WI38 (cell line): ENCODE results near the gene PRKAG3.
"Not testable (repeated sequence)": the region's sequence is repeated elsewhere in the genome, so short reads cannot be mapped to it uniquely, and the experiment has no call there.

Experiments
- H3K4me3 ChIP-seq: 2 replicates; pipeline ENCODE4 v1.5.1; 2011; ENCODE audit warnings: low read depth, mild to moderate bottlenecking, control low read depth, low read length
- CTCF ChIP-seq: IDR thresholded peaks from 2 replicates; pipeline ENCODE4 v1.5.1; 2012; ENCODE audit warnings: low read depth, mild to moderate bottlenecking, control low read depth, low read length

Gene PRKAG3

GRCh38 chr2:218780851-218781690 is 50.5 kb downstream of the PRKAG3 start:
- H3K4me3 ChIP-seq: peak overlapping the region; percentile 61
- TF ChIP-seq CTCF: no peak

GRCh38 chr2:218780046-218780445 is 51.6 kb downstream of the PRKAG3 start:
- H3K4me3 ChIP-seq: no peak overlapping the region
- TF ChIP-seq CTCF: no peak

- TF ChIP-seq CTCF: no peak
- H3K4me3 ChIP-seq: no peak overlapping the region
Measured at GRCh38 chr2:218777276-218777990, 54.2 kb downstream of the PRKAG3 start.

- TF ChIP-seq CTCF: no peak
- no peak overlapping the region for H3K4me3 ChIP-seq
Measured at GRCh38 chr2:218776488-218776887, 55.1 kb downstream of the PRKAG3 start.

- no peak overlapping the region for H3K4me3 ChIP-seq
- no peak for TF ChIP-seq CTCF
Measured at GRCh38 chr2:218773881-218774280, 57.7 kb downstream of the PRKAG3 start.

- H3K4me3 ChIP-seq: not testable (repeated sequence)
Measured at GRCh38 chr2:218772759-218773158, 58.8 kb downstream of the PRKAG3 start.
